Suprapubic skin (tissue), 4 donors: ENCODE measurements around the gene SAA1. TPM values are rescaled to one million over a fixed set of nuclear protein-coding genes. Genes with fewer than 3 reads are reported as not detected.
A peak's percentile ranks its signal among the peaks of the same experiment; 100 is the strongest.

Experiments
- DNase-seq, 2 donors: peaks; one replicate each; pipeline ENCODE4 v3.0.0-alpha.2; 2019; ENCODE audit warnings: low spot score in 2 of 2
- H3K27ac ChIP-seq: fragments of 200-600 bp; sonication (generic); one replicate; pipeline ENCODE4 v1.5.1; 2019
- H3K27me3 ChIP-seq: fragments of 200-600 bp; sonication (generic); one replicate; pipeline ENCODE4 v1.5.1; 2019
- H3K36me3 ChIP-seq: fragments of 200-600 bp; sonication (generic); one replicate; pipeline ENCODE4 v1.5.1; 2019
- H3K4me1 ChIP-seq: fragments of 200-600 bp; sonication (generic); one replicate; pipeline ENCODE4 v1.5.1; 2019
- H3K4me3 ChIP-seq: fragments of 200-600 bp; sonication (generic); one replicate; pipeline ENCODE4 v1.5.1; 2019; ENCODE audit warnings: mild to moderate bottlenecking
- H3K9me3 ChIP-seq: fragments of 200-600 bp; sonication (generic); one replicate; pipeline ENCODE4 v1.5.1; 2019
- EP300 ChIP-seq: sonication (generic); formaldehyde crosslinking; IDR thresholded peaks from one replicate; pipeline ENCODE4 v1.6.1; 2017; ENCODE audit warnings: antibody characterized with exemption
- POLR2A ChIP-seq, 2 donors: fragments of 450-650 bp; IDR thresholded peaks; one replicate each; pipeline ENCODE4 v1.6.1; 2017; ENCODE audit warnings: antibody characterized with exemption in 2 of 2, mild to moderate bottlenecking in 2 of 2, moderate library complexity in 2 of 2
- POLR2AphosphoS5 ChIP-seq, 3 donors: sonication (generic); formaldehyde crosslinking; IDR thresholded peaks; one replicate each; pipeline ENCODE4 v1.6.1; 2017; ENCODE audit warnings: antibody characterized with exemption in 3 of 3
- WGBS: methylation state at CpG from one replicate; pipeline ENCODE4 v1.1.5; 2018; 5-methylcytosine and 5-hydroxymethylcytosine counted together
- total RNA-seq, 4 donors: library from RNA; depleted of rRNA; stranded (reverse); fragments of >200 nt; gene quantifications; one replicate each; pipeline ENCODE4 v1.1.0, GENCODE V29; 2016
- TF ChIP-seq, protein P1 (sequence below), 2 donors: fragments of 200-600 bp in 1 of 2; fragments of 450-650 bp in 1 of 2; sonication (generic) in 1 of 2; IDR thresholded peaks; one replicate each; pipeline ENCODE4 v1.5.1; 2016 to 2019; ENCODE audit warnings: antibody characterized with exemption in 2 of 2, mild to moderate bottlenecking in 1 of 2, moderate library complexity in 1 of 2

The SAA1 gene
- total RNA-seq, 4 donors from 2014 or later, result 10.5 to 79.1 (median 49.1) TPM

DNA sequence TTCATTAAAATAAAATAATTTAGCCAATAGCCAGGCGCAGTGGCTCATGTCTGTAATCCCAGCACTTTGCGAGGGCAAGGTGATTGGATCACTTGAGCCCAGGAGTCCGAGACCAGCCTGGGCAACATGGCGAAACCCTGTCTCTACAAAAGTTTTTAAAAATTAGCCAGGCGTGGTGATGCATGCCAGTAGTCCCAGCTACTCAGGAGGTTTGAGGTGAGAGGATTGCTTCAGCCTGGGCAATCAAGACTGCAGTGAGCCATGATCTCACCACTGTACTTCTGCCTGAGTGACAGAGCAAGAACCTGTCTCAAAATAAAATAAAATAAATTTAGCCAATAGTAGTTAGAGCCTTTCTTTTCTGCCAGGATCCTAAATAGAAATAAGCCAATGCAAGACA, 43.6 kb downstream of the SAA1 start:
- no peaks in the 10 kb centered on the region for H3K9me3 ChIP-seq
- 93% methylated on average over 5 of the region's 5 CpGs for WGBS
- H3K4me1 ChIP-seq, result peaks cover 57% of the 10 kb centered on the region
- no peaks in the 10 kb centered on the region for H3K27me3 ChIP-seq
- H3K27ac ChIP-seq, result peak overlapping the region; percentile 85
- TF ChIP-seq EP300 (no peak), POLR2AphosphoS5 (IDR thresholded peaks at IDR 0.05) (no peak), POLR2A (IDR thresholded peaks at IDR 0.05) (no peak)
- TF ChIP-seq, protein P1, sequence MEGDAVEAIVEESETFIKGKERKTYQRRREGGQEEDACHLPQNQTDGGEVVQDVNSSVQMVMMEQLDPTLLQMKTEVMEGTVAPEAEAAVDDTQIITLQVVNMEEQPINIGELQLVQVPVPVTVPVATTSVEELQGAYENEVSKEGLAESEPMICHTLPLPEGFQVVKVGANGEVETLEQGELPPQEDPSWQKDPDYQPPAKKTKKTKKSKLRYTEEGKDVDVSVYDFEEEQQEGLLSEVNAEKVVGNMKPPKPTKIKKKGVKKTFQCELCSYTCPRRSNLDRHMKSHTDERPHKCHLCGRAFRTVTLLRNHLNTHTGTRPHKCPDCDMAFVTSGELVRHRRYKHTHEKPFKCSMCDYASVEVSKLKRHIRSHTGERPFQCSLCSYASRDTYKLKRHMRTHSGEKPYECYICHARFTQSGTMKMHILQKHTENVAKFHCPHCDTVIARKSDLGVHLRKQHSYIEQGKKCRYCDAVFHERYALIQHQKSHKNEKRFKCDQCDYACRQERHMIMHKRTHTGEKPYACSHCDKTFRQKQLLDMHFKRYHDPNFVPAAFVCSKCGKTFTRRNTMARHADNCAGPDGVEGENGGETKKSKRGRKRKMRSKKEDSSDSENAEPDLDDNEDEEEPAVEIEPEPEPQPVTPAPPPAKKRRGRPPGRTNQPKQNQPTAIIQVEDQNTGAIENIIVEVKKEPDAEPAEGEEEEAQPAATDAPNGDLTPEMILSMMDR (IDR thresholded peaks at IDR 0.05), result no peak
- H3K4me3 ChIP-seq, result no peak overlapping the region
- H3K36me3 ChIP-seq, result peaks cover 29% of the 10 kb centered on the region
- no peak for DNase-seq

DNA sequence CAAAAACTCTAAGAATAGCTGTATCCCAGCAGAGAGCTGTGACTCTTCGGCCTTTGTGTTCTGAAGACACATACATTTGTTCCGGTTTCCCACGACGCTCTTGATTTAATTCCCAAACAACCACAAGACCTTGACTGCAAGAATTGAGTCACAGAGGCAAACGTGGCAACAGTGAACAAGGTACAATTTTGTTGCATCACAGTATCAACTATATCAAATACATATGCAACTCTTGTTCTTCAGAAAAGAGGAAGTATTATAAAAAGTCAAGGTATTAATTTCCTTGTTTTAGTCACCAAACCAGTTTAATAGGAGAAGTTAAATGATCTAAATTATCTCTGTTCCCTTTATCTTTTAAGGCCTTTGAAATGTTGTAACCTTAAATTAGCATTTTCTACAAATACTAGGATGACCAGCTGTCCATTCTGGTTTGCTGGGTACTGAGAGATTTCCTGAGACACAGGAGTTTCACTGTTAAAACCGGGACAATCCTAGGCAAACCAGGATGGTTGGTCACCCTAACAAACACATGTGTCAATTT, 44.8 kb downstream of the SAA1 start:
- no peaks in the 10 kb centered on the region for H3K27me3 ChIP-seq
- peak overlapping the region; percentile 85 for H3K27ac ChIP-seq
- DNase-seq, result no peak
- WGBS, result 66% methylated on average over 6 of the region's 6 CpGs
- H3K9me3 ChIP-seq, result no peaks in the 10 kb centered on the region
- peaks cover 22% of the 10 kb centered on the region for H3K36me3 ChIP-seq
- TF ChIP-seq, protein P1 (IDR thresholded peaks at IDR 0.05), result no peak
- TF ChIP-seq POLR2AphosphoS5 (IDR thresholded peaks at IDR 0.05) (no peak), POLR2A (IDR thresholded peaks at IDR 0.05) (no peak), EP300 (no peak)
- H3K4me3 ChIP-seq, result no peak overlapping the region
- H3K4me1 ChIP-seq, result peaks cover 56% of the 10 kb centered on the region

DNA sequence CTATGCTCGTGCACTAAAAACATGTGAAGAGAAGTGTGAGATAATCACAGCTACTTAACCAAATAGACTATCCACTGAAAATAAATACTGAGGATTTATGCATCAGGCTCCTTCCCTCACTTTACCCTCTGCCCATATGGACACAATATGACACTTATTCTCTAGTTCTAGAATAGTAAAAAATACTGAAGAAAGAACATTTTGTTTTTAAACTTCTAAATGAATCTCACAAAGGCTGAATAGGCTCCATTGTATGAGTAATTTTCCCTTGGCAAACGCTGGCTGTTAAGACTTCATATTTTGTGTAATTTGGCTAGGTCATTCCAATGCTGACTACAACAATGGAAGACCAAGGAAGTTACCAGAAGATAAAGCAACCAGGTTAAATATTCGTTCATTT, 45.9 kb downstream of the SAA1 start:
- Histone ChIP-seq H3K4me1 (peaks cover 52% of the 10 kb centered on the region), H3K4me3 (peak overlapping the region; percentile 0), H3K27me3 (no peaks in the 10 kb centered on the region), H3K36me3 (peaks cover 22% of the 10 kb centered on the region), H3K9me3 (no peaks in the 10 kb centered on the region), H3K27ac (peak overlapping the region; percentile 85)
- TF ChIP-seq POLR2AphosphoS5 (IDR thresholded peaks at IDR 0.05) (no peak), POLR2A (IDR thresholded peaks at IDR 0.05) (no peak), EP300 (no peak)
- TF ChIP-seq, protein P1 (IDR thresholded peaks at IDR 0.05), result no peak
- 35% methylated on average over 3 of the region's 3 CpGs for WGBS
- no peak for DNase-seq

DNA sequence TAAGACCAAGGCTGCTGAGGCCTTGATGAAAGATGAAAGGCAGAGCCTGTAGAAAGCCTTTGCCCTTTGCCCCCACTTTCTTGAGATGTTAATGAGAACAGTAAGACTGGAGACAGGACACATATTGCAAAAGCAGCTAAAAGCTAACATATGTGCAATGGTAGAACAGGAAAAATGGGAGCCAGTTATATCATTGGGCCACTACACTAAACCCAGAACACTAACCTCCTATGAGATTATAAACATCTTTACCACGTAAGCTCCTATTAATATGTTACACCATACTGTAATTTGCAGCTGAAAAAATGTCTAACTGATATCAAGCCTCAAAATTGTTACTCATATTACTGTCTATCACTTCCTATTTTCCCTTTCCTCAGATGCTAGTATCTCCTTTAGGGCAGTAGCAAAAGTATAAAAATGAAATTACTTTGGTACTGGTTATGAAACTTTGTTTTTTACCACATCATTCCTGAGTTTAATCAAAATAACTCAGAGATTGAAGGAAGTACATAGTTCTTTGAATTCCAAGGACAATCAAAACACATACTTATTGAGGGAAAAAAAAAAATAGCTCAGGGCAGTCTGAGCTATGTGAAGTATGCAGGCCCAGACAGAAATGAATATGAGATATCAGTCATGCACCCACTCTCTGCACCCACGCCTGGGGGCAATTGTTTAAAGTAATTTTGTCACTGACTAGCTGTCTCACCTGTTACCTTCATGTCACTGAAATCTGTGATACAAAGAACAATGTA, 46.8 kb downstream of the SAA1 start:
- DNase-seq, result no peak
- no peak overlapping the region for H3K4me3 ChIP-seq
- peak overlapping the region; percentile 85 for H3K27ac ChIP-seq
- TF ChIP-seq, protein P1 (IDR thresholded peaks at IDR 0.05), result no peak
- no peak for TF ChIP-seq EP300
- no peak for TF ChIP-seq POLR2A (IDR thresholded peaks at IDR 0.05)
- no peak for TF ChIP-seq POLR2AphosphoS5 (IDR thresholded peaks at IDR 0.05)
- no peaks in the 10 kb centered on the region for H3K27me3 ChIP-seq
- WGBS, result 35% methylated on average over 2 of the region's 2 CpGs
- peaks cover 22% of the 10 kb centered on the region for H3K36me3 ChIP-seq
- H3K9me3 ChIP-seq, result no peaks in the 10 kb centered on the region
- H3K4me1 ChIP-seq, result peaks cover 48% of the 10 kb centered on the region

DNA sequence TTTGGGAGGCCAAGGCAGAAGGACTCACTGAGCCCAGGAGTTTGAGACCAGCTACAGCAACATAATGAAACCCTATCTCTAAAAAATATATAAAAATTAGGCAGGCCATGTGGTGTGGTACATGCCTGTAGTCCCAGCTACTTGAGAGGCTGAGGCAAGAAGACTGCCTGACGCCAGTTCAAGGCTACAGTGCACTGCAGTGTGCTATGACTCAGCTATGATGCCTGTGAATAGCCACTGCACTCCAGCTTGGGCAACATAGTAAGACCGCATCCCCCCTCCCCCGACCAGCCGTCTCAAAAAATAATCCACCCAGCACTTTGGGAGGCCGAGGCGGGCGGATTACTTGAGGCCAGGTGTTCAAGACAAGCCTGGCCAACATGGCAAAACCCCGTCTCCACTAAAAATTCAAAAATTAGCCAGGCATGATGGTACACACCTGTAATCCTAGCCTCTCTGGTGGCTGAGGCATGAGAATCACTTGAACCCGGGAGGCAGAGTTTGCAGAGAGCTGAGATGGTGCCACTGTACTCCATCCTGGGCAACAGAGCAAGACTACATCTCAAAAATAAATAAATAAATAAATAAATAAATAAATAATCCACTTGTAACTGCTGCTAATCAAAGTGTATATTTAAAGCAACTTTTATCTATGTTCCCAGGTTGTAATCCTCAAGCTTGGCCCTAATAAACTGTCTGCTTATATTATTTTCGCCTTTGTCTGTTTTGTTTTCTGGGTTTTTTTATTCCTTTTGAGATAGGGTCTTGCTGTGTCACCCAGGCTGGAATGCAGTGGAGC, 48.1 kb downstream of the SAA1 start:
- no peak for DNase-seq
- Histone ChIP-seq H3K27ac (peak overlapping the region; percentile 85), H3K36me3 (peaks cover 12% of the 10 kb centered on the region), H3K27me3 (no peaks in the 10 kb centered on the region), H3K4me3 (no peak overlapping the region), H3K9me3 (no peaks in the 10 kb centered on the region), H3K4me1 (peaks cover 43% of the 10 kb centered on the region)
- TF ChIP-seq, protein P1 (IDR thresholded peaks at IDR 0.05), result no peak
- TF ChIP-seq POLR2AphosphoS5 (IDR thresholded peaks at IDR 0.05), result no peak
- no peak for TF ChIP-seq EP300
- TF ChIP-seq POLR2A (IDR thresholded peaks at IDR 0.05), result no peak
- WGBS, result 74% methylated on average over 10 of the region's 10 CpGs
